ENCODE measurements around the gene OR2Z1.

- TF ChIP-seq, protein P1, sequence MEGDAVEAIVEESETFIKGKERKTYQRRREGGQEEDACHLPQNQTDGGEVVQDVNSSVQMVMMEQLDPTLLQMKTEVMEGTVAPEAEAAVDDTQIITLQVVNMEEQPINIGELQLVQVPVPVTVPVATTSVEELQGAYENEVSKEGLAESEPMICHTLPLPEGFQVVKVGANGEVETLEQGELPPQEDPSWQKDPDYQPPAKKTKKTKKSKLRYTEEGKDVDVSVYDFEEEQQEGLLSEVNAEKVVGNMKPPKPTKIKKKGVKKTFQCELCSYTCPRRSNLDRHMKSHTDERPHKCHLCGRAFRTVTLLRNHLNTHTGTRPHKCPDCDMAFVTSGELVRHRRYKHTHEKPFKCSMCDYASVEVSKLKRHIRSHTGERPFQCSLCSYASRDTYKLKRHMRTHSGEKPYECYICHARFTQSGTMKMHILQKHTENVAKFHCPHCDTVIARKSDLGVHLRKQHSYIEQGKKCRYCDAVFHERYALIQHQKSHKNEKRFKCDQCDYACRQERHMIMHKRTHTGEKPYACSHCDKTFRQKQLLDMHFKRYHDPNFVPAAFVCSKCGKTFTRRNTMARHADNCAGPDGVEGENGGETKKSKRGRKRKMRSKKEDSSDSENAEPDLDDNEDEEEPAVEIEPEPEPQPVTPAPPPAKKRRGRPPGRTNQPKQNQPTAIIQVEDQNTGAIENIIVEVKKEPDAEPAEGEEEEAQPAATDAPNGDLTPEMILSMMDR (IDR thresholded peaks at IDR 0.05) = no peak
- TF ChIP-seq POLR2AphosphoS5 (IDR thresholded peaks at IDR 0.05) (no peak), POLR2A (IDR thresholded peaks at IDR 0.05) (no peak)
Measured at GRCh38 chr19:8675066-8675465, 46.4 kb upstream of the OR2Z1 start.

Measured in gastroesophageal sphincter (tissue), 3 donors.